Sigmoid colon (tissue), 4 donors: Measurements from ENCODE around the gene RBKS.

Experiments used
- EP300 ChIP-seq, 4 donors: sonication (generic); formaldehyde crosslinking; IDR thresholded peaks; one replicate each; pipeline ENCODE4 v1.6.1; 2017; ENCODE audit warnings: antibody characterized with exemption in 4 of 4
- POLR2A ChIP-seq, 2 donors: fragments of 450-650 bp; IDR thresholded peaks; one replicate each; pipeline ENCODE4 v1.6.1; 2016; ENCODE audit warnings: antibody characterized with exemption in 2 of 2, mild to moderate bottlenecking in 2 of 2, moderate library complexity in 2 of 2
- TF ChIP-seq, protein P1 (sequence below), 4 experiments: fragments of 450-650 bp in 3 of 4; fragments of 200-600 bp in 1 of 4; IDR thresholded peaks; one replicate each; pipeline ENCODE4 v1.5.1; 2016 to 2019; ENCODE audit warnings: antibody characterized with exemption in 4 of 4, mild to moderate bottlenecking in 3 of 4, moderate library complexity in 2 of 4

DNA sequence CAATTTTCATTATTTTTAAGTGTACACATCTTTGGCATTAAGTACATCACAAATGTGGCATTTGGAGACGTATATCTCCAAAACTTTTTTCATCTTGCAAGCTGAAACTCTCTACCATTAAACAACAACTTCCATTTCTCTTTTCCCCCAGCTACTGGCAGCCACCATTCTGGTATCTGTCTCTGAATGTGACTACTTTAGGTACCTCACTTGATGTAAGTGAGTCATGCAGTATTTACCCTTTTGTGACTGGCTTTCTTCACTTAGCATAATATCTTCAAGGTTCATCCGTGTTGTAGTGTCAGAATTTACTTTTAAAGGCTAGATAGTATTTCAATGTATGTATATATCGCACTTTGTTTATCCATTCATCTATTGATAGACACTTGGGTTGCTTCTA, 17.4 kb upstream of the RBKS start:
- TF ChIP-seq POLR2A (IDR thresholded peaks at IDR 0.05) (no peak), EP300 (IDR thresholded peaks at IDR 0.05) (no peak)
- TF ChIP-seq, protein P1, sequence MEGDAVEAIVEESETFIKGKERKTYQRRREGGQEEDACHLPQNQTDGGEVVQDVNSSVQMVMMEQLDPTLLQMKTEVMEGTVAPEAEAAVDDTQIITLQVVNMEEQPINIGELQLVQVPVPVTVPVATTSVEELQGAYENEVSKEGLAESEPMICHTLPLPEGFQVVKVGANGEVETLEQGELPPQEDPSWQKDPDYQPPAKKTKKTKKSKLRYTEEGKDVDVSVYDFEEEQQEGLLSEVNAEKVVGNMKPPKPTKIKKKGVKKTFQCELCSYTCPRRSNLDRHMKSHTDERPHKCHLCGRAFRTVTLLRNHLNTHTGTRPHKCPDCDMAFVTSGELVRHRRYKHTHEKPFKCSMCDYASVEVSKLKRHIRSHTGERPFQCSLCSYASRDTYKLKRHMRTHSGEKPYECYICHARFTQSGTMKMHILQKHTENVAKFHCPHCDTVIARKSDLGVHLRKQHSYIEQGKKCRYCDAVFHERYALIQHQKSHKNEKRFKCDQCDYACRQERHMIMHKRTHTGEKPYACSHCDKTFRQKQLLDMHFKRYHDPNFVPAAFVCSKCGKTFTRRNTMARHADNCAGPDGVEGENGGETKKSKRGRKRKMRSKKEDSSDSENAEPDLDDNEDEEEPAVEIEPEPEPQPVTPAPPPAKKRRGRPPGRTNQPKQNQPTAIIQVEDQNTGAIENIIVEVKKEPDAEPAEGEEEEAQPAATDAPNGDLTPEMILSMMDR (IDR thresholded peaks at IDR 0.05): no peak
